ENCODE measurements around the gene ATAD3A. TPM values are rescaled to one million over a fixed set of nuclear protein-coding genes. Genes with fewer than 3 reads are reported as not detected.
"Not testable (repeated sequence)": the region's sequence is repeated elsewhere in the genome, so short reads cannot be mapped to it uniquely, and the experiment has no call there.

Gene ATAD3A
- total RNA-seq, 1 donor from 2014 or later: 21.9 TPM

GRCh38 chr1:1517973-1518620, 6.1 kb downstream of the ATAD3A start:
- no peak for DNase-seq (ENCODE audit: extremely low spot score in 2 of 2)
- Histone ChIP-seq H3K27me3 (no peaks in the 10 kb centered on the region), H3K27ac (no peak overlapping the region), H3K36me3 (peaks cover 0 to 23% of the 10 kb centered on the region in 2 donors), H3K4me3 (no peak overlapping the region), H3K9me3 (no peaks in the 10 kb centered on the region), H3K4me1 (no peaks in the 10 kb centered on the region)
- TF ChIP-seq POLR2A (IDR thresholded peaks at IDR 0.05) (no peak), POLR2AphosphoS5 (IDR thresholded peaks at IDR 0.05; ENCODE audit: insufficient read depth in 1 of 2, low read depth in 1 of 2) (no peak)
- TF ChIP-seq, protein P1, sequence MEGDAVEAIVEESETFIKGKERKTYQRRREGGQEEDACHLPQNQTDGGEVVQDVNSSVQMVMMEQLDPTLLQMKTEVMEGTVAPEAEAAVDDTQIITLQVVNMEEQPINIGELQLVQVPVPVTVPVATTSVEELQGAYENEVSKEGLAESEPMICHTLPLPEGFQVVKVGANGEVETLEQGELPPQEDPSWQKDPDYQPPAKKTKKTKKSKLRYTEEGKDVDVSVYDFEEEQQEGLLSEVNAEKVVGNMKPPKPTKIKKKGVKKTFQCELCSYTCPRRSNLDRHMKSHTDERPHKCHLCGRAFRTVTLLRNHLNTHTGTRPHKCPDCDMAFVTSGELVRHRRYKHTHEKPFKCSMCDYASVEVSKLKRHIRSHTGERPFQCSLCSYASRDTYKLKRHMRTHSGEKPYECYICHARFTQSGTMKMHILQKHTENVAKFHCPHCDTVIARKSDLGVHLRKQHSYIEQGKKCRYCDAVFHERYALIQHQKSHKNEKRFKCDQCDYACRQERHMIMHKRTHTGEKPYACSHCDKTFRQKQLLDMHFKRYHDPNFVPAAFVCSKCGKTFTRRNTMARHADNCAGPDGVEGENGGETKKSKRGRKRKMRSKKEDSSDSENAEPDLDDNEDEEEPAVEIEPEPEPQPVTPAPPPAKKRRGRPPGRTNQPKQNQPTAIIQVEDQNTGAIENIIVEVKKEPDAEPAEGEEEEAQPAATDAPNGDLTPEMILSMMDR (IDR thresholded peaks at IDR 0.05): no peak
- intact Hi-C loops (cut with DNase I): no loop called here

GRCh38 chr1:1518621-1519007, 6.7 kb downstream of the ATAD3A start:
- H3K4me1 ChIP-seq; H3K27me3 ChIP-seq; DNase-seq (ENCODE audit: extremely low spot score in 2 of 2); H3K4me3 ChIP-seq; H3K27ac ChIP-seq; H3K9me3 ChIP-seq; intact Hi-C loops (cut with DNase I): not testable (repeated sequence)
- peaks cover 0 to 23% of the 10 kb centered on the region in 2 donors for H3K36me3 ChIP-seq

DNA sequence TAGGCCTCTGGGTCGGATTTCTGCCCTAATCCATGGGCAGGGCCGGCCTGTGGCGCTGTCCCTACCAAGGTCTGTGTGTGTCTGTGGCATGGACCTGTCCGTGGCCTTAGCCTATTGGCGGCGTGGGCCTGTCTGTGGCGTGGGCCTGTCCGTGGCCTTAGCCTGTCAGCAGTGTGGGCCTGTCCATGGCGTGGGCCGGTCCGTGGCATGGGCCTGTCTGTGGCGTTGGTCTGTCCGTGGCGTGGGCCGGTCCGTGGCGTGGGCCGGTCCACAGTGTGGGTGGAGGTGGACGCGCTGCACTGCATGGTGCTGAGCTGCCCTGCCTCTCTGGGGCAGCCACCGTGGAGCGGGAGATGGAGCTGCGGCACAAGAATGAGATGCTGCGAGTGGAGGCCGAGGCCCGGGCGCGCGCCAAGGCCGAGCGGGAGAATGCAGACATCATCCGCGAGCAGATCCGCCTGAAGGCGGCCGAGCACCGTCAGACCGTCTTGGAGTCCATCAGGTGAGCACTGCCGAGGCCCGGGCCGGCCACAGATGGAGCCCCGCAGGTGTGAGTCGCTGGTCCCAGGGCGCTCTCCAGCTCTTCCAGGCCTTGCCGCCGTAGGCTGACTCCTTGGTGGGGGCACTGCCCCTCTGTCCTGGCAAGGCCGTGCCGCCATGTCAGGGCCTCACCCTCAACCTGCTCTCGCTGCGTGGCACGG, 8.0 kb downstream of the ATAD3A start:
- H3K9me3 ChIP-seq; DNase-seq (ENCODE audit: extremely low spot score in 2 of 2); H3K27me3 ChIP-seq; intact Hi-C loops (cut with DNase I); H3K4me3 ChIP-seq; H3K27ac ChIP-seq; H3K4me1 ChIP-seq: not testable (repeated sequence)
- H3K36me3 ChIP-seq: peaks cover 0 to 23% of the 10 kb centered on the region in 2 donors

- Histone ChIP-seq H3K4me3 (no peak overlapping the region), H3K36me3 (peaks cover 0 to 23% of the 10 kb centered on the region in 2 donors), H3K27ac (no peak overlapping the region), H3K9me3 (no peaks in the 10 kb centered on the region), H3K27me3 (no peaks in the 10 kb centered on the region), H3K4me1 (no peaks in the 10 kb centered on the region)
- TF ChIP-seq, protein P1 (IDR thresholded peaks at IDR 0.05): no peak
- TF ChIP-seq POLR2AphosphoS5 (IDR thresholded peaks at IDR 0.05; ENCODE audit: insufficient read depth in 1 of 2, low read depth in 1 of 2): no peak
- TF ChIP-seq POLR2A (IDR thresholded peaks at IDR 0.05): no peak
- DNase-seq (ENCODE audit: extremely low spot score in 2 of 2): no peak
- intact Hi-C loops (cut with DNase I): no loop called here
Observed at GRCh38 chr1:1521331-1521730, 9.4 kb downstream of the ATAD3A start.

DNA sequence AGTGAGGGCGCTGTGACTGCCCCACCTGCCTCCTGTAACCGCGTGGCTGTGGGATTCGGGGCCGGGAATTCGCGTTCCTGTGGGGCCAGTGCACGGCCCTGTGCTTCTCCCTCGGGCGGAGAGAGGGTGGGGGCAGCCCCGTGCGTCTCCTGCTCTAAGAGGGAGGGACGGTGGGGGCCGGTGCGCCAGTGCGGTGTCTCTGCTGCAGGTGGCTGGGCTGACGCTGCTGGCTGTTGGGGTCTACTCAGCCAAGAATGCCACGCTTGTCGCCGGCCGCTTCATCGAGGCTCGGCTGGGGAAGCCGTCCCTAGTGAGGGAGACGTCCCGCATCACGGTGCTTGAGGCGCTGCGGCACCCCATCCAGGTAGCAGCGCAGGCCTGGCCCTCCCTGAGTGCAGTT, 10.6 kb downstream of the ATAD3A start:
- H3K27ac ChIP-seq: not testable (repeated sequence)

DNA sequence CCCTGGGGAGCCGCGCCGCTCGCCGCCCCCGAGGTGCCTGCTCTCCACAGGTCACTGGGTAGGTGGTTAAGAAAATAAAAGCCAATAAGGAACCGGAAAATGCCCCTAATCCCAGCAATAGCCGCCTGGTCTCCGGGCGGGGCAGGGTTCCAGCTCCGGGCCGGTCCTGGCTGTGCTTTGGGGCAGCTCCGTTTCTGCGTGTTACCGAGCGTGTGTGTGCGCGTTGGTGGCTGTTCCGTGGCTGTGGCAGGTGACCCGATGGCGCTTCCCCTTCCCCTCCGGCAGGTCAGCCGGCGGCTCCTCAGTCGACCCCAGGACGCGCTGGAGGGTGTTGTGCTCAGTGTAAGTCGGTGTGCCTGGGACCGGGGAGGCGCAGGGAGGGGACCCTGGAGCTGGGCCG, 11.3 kb downstream of the ATAD3A start:
- H3K27me3 ChIP-seq; H3K27ac ChIP-seq; H3K4me1 ChIP-seq; H3K4me3 ChIP-seq; DNase-seq (ENCODE audit: extremely low spot score in 2 of 2); H3K9me3 ChIP-seq: not testable (repeated sequence)
- intact Hi-C loops (cut with DNase I): loop anchor here (1.0 kb wide), 1 partner anchor 30 kb away; no protein-coding TSS in a partner anchor
- peaks cover 0 to 17% of the 10 kb centered on the region in 2 donors for H3K36me3 ChIP-seq

More for the DNA sequence above, 10.6 kb downstream of the ATAD3A start:
- peaks cover 0 to 23% of the 10 kb centered on the region in 2 donors for H3K36me3 ChIP-seq
- H3K27me3 ChIP-seq; H3K4me1 ChIP-seq; DNase-seq (ENCODE audit: extremely low spot score in 2 of 2); H3K4me3 ChIP-seq; intact Hi-C loops (cut with DNase I); H3K9me3 ChIP-seq: not testable (repeated sequence)

- intact Hi-C loops (cut with DNase I): loop anchor here (1.0 kb wide), 1 partner anchor 30 kb away; no protein-coding TSS in a partner anchor
- H3K27ac ChIP-seq; H3K27me3 ChIP-seq; H3K4me3 ChIP-seq; DNase-seq (ENCODE audit: extremely low spot score in 2 of 2); H3K4me1 ChIP-seq; H3K9me3 ChIP-seq: not testable (repeated sequence)
- peaks cover 0 to 15% of the 10 kb centered on the region in 2 donors for H3K36me3 ChIP-seq
Observed at GRCh38 chr1:1523651-1524050, 11.7 kb downstream of the ATAD3A start.

GRCh38 chr1:1524750-1525383, 12.9 kb downstream of the ATAD3A start:
- H3K36me3 ChIP-seq: peaks cover 0 to 15% of the 10 kb centered on the region in 2 donors
- H3K27ac ChIP-seq; H3K4me1 ChIP-seq; H3K9me3 ChIP-seq; intact Hi-C loops (cut with DNase I); H3K4me3 ChIP-seq; H3K27me3 ChIP-seq; DNase-seq (ENCODE audit: extremely low spot score in 2 of 2): not testable (repeated sequence)

DNA sequence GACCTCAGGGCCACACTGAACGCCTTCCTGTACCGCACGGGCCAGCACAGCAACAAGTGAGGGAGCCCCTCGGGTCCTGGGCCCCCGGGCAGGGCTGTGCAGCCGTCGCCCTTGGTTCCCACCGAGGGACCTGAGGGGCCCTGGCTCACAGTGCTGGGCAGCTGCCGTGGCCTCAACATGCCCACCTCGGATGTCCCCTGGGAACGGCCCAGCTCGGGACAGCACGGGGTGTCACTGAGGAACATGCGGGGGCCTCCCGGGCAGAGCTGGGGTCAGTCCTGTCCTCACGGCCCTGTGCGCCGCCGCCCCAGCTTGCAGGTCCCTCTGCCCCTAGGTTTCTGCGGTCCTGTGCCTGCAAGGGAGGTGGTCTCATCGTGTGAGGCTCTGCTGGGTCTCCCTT, 14.5 kb downstream of the ATAD3A start:
- H3K27me3 ChIP-seq; H3K36me3 ChIP-seq; H3K9me3 ChIP-seq; H3K27ac ChIP-seq; H3K4me3 ChIP-seq; DNase-seq (ENCODE audit: extremely low spot score in 2 of 2); intact Hi-C loops (cut with DNase I); H3K4me1 ChIP-seq: not testable (repeated sequence)

Data from vagina (tissue), 2 donors.